ENCODE measurements around the gene URB2. TPM values are rescaled to one million over a fixed set of nuclear protein-coding genes. Genes with fewer than 3 reads are reported as not detected.

URB2 gene
- total and polyA plus RNA-seq, 2 of the 13 experiments (the other 11 are each of a cell fraction or from before 2014, with no cell fraction given), result 4.0 to 17.6 TPM

DNA sequence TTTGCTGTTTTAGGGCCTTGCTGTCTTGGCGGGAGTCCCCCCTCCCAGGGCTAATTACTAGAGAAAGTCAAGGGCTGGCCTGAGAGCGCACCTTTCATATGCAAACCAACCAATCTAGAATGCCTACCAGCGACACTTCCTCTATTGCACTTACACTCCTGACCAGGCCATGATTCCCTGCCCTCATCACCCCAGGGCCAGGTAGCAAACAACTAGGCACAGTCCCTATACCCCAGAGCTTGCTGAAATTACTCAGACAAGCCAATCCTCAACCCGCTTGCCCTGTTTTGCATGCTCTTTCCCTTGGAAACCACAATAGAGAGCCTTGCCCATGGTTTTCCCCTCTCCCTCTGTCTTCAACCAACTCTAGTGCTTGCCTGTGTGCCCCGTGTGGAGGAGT, 70.3 kb downstream of the URB2 start (continued):
- no peak for TF ChIP-seq PTBP1 (IDR thresholded peaks at IDR 0.05; ENCODE audit: low read depth, low read length, poor library complexity, severe bottlenecking)
- TF ChIP-seq, protein P1, sequence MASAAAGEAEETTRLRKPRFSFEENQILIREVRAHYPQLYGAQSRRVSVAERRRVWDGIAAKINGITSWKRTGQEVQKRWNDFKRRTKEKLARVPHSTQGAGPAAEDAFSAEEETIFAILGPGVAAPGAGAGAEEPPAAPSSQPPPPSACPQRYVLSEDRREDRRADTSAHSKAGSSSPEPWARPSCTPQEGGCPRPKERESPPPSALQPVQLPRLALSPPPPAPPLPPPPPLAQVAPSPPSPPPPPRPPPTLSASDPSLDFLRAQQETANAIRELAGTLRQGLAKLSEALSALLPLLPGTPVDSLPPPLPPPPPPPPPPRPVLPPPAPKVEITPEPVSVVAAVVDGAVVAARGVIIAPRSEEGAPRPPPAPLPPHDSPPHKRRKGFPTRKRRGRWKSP (CRISPR knock-in tag; IDR thresholded peaks at IDR 0.05), result no peak
- TF ChIP-seq, protein P2, sequence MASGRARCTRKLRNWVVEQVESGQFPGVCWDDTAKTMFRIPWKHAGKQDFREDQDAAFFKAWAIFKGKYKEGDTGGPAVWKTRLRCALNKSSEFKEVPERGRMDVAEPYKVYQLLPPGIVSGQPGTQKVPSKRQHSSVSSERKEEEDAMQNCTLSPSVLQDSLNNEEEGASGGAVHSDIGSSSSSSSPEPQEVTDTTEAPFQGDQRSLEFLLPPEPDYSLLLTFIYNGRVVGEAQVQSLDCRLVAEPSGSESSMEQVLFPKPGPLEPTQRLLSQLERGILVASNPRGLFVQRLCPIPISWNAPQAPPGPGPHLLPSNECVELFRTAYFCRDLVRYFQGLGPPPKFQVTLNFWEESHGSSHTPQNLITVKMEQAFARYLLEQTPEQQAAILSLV (CRISPR knock-in tag; IDR thresholded peaks at IDR 0.05; ENCODE audit: borderline replicate concordance), result no peak
- TF ChIP-seq, protein P3, sequence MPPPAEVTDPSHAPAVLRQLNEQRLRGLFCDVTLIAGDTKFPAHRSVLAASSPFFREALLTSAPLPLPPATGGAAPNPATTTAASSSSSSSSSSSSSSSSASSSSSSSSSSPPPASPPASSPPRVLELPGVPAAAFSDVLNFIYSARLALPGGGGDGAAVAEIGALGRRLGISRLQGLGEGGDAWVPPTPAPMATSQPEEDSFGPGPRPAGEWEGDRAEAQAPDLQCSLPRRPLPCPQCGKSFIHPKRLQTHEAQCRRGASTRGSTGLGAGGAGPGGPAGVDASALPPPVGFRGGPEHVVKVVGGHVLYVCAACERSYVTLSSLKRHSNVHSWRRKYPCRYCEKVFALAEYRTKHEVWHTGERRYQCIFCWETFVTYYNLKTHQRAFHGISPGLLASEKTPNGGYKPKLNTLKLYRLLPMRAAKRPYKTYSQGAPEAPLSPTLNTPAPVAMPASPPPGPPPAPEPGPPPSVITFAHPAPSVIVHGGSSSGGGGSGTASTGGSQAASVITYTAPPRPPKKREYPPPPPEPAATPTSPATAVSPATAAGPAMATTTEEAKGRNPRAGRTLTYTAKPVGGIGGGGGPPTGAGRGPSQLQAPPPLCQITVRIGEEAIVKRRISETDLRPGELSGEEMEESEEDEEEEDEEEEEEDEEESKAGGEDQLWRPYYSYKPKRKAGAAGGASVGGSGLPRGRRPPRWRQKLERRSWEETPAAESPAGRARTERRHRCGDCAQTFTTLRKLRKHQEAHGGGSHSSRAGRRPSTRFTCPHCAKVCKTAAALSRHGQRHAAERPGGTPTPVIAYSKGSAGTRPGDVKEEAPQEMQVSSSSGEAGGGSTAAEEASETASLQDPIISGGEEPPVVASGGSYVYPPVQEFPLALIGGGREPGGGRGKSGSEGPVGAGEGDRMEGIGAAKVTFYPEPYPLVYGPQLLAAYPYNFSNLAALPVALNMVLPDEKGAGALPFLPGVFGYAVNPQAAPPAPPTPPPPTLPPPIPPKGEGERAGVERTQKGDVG (CRISPR knock-in tag; IDR thresholded peaks at IDR 0.05; ENCODE audit: borderline replicate concordance), result no peak
- TF ChIP-seq ZFP62 (CRISPR knock-in tag; IDR thresholded peaks at IDR 0.05), result no peak
- no peak for TF ChIP-seq TBX2 (CRISPR knock-in tag; IDR thresholded peaks at IDR 0.05; ENCODE audit: borderline replicate concordance)
- no peak for TF ChIP-seq REL (CRISPR knock-in tag; conservative IDR thresholded peaks at IDR 0.05)
- no peak for TF ChIP-seq ZNF501 (CRISPR knock-in tag; IDR thresholded peaks at IDR 0.05)
